Measurements from ENCODE around the gene VASH1. TPM values are rescaled to one million over a fixed set of nuclear protein-coding genes. Genes with fewer than 3 reads are reported as not detected.

VASH1 gene
- polyA plus RNA-seq, 1 donor = 16.4 TPM

DNA sequence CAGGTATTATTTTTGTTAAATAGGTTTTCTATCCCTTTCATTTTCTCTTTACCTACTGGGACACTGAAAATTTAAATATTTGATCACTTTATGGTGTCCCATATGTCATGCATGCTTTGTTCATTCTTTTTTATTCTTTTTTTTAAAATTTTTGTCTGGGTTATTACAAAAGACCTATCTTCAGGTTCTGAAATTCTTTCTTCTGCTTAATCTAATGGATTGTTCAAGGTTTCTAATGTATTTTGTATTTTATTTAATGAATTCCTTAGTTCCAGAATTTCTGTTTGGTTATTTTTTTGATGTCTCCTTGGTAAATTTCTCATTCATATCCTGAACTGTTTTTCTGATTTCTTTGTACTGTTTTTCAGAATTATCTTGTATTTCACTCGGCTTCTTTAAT is 20.2 kb upstream of the VASH1 start:
- 80% methylated on average over 1 of the region's 1 CpG for WGBS (ENCODE audit: insufficient coverage, low lambda C conversion rate)
- H3K27ac ChIP-seq (ENCODE audit: low read length) = no peak overlapping the region
- no peak overlapping the region for H3K4me3 ChIP-seq (ENCODE audit: low read length)
- H3K4me1 ChIP-seq (ENCODE audit: control insufficient read depth, insufficient read depth, low read length) = no peaks in the 10 kb centered on the region
- no peaks in the 10 kb centered on the region for H3K36me3 ChIP-seq (ENCODE audit: control insufficient read depth, insufficient read depth, low read length)
- no peak for DNase-seq
- H3K9me3 ChIP-seq (ENCODE audit: control insufficient read depth, low read depth, low read length) = no peaks in the 10 kb centered on the region
- no peaks in the 10 kb centered on the region for H3K27me3 ChIP-seq (ENCODE audit: control insufficient read depth, insufficient read depth, low read length)

DNA sequence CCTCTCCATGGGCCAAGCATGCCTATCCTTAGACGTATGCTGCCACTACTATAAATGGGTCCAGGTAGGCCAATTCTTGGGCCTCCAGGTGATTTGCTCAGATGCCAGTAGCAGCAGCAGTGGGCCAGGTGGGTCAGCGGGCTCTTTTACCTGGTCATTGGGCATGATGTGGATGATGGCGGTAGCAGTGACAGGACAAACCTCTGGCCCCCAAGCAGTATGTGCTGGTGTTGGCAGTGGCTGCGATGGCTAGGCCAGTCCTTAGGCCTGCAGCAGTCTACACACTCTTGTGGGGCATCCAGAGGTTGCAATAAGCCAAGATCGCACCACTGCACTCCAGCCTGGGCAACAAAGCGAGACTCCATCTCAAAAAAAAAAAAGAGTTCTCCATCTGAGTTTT is 19.1 kb upstream of the VASH1 start:
- H3K27me3 ChIP-seq (ENCODE audit: control insufficient read depth, insufficient read depth, low read length) = no peaks in the 10 kb centered on the region
- no peaks in the 10 kb centered on the region for H3K9me3 ChIP-seq (ENCODE audit: control insufficient read depth, low read depth, low read length)
- no CpG with 5 or more reads among the region's 6 CpGs for WGBS (ENCODE audit: insufficient coverage, low lambda C conversion rate)
- H3K4me1 ChIP-seq (ENCODE audit: control insufficient read depth, insufficient read depth, low read length) = no peaks in the 10 kb centered on the region
- no peak overlapping the region for H3K27ac ChIP-seq (ENCODE audit: low read length)
- no peak for DNase-seq
- H3K4me3 ChIP-seq (ENCODE audit: low read length) = no peak overlapping the region
- H3K36me3 ChIP-seq (ENCODE audit: control insufficient read depth, insufficient read depth, low read length) = no peaks in the 10 kb centered on the region

DNA sequence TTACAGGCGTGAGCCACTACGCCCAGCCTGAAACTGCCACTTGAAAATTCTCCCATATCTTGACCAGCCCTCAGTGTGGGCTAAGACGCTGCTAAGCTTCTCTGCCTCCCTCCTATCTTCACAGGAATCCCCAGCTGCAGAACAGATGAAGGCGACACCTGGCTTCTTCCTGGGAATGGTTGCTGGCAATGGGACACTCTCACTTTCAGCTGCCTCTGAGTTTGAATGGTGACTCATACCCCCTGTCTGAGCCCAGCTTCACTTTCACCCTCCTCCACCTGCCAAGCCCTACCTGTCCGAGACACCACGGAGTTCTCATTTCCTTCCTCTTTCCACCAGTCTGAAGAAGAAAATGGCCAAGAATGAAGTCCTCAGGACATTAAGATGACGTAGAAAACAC is 18.3 kb upstream of the VASH1 start:
- Histone ChIP-seq H3K4me1 (ENCODE audit: control insufficient read depth, insufficient read depth, low read length) (no peaks in the 10 kb centered on the region), H3K4me3 (ENCODE audit: low read length) (no peak overlapping the region), H3K27ac (ENCODE audit: low read length) (no peak overlapping the region), H3K9me3 (ENCODE audit: control insufficient read depth, low read depth, low read length) (no peaks in the 10 kb centered on the region), H3K36me3 (ENCODE audit: control insufficient read depth, insufficient read depth, low read length) (no peaks in the 10 kb centered on the region), H3K27me3 (ENCODE audit: control insufficient read depth, insufficient read depth, low read length) (no peaks in the 10 kb centered on the region)
- WGBS (ENCODE audit: insufficient coverage, low lambda C conversion rate) = no CpG with 5 or more reads among the region's 7 CpGs
- DNase-seq = no peak

DNA sequence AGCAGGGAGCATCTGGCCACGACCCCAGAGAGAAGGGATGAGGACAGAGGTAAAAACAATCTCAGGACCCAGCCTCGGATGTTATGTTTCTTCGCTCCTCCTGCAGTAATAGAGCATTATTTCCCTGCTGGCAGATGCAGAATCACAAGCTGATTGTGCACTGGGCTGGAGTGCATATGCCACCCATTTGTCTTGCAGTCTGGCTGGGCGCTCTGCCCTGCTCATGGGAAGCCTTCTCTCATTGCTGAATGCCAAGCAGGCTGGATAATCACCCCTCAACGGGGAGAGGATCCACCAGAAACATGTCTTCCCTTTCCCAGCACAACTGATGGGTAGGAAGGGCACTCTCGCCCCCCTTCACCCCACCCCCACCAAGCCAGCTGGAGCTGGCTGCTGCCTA is 8.5 kb upstream of the VASH1 start:
- WGBS (ENCODE audit: insufficient coverage, low lambda C conversion rate) = no CpG with 5 or more reads among the region's 6 CpGs
- H3K4me3 ChIP-seq (ENCODE audit: low read length) = no peak overlapping the region
- H3K9me3 ChIP-seq (ENCODE audit: control insufficient read depth, low read depth, low read length) = no peaks in the 10 kb centered on the region
- H3K4me1 ChIP-seq (ENCODE audit: control insufficient read depth, insufficient read depth, low read length) = no peaks in the 10 kb centered on the region
- no peak for DNase-seq
- H3K27me3 ChIP-seq (ENCODE audit: control insufficient read depth, insufficient read depth, low read length) = peaks cover 2% of the 10 kb centered on the region
- H3K36me3 ChIP-seq (ENCODE audit: control insufficient read depth, insufficient read depth, low read length) = no peaks in the 10 kb centered on the region
- H3K27ac ChIP-seq (ENCODE audit: low read length) = no peak overlapping the region

DNA sequence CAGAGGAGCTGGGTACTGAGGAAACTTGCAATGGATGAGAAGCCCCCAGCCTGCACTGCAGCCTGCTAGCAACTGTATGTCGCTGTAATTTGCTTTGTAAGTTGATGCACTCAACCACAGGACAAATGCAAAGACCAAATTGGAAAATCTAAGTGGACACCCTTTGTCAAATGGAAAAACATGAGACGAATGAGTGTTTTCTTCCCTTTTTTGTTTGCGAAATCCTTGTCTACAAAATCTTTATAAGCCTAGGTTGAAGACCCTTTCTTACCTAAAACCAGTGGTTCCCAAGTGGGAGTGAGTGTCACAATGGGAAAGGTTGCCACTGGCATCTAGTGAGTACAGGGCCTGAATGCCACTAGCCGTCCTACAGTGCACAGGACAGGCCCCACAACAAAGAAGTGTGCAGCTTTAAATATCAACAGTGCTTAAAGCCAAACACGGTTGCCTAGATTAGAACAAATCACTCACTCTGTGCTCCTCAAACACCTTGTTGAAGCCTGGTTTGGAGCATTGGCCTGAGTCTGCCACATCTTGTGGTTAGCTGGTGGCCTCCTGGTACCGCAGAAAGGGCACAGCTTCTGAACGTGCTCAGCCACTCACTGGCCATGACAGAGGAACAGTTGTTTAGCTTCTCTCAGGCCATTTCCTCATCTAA is 7.6 kb upstream of the VASH1 start:
- WGBS (ENCODE audit: insufficient coverage, low lambda C conversion rate) = 83% methylated on average over 1 of the region's 7 CpGs
- no peaks in the 10 kb centered on the region for H3K9me3 ChIP-seq (ENCODE audit: control insufficient read depth, low read depth, low read length)

DNA sequence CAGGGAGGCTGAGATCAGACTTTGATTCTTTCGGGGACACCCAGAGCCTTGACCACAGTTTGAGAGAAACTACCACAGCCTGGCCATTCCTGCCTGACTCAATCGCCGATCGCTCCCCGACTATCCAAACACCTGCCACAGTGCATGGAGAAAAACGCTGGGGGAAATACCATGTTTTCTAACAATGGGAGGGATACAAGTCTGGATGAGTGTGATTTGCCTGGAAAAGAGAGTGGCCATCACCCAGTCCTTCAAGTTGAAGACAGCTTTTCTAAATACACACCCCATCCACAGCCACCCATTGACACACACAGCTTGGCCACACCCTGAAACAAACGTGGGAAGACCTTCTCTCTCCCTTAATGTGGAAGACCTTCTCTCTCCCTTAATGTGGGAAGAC is 6.7 kb upstream of the VASH1 start:
- DNase-seq = no peak
- Histone ChIP-seq H3K27me3 (ENCODE audit: control insufficient read depth, insufficient read depth, low read length) (peaks cover 7% of the 10 kb centered on the region), H3K4me1 (ENCODE audit: control insufficient read depth, insufficient read depth, low read length) (no peaks in the 10 kb centered on the region), H3K4me3 (ENCODE audit: low read length) (no peak overlapping the region), H3K27ac (ENCODE audit: low read length) (no peak overlapping the region), H3K9me3 (ENCODE audit: control insufficient read depth, low read depth, low read length) (no peaks in the 10 kb centered on the region), H3K36me3 (ENCODE audit: control insufficient read depth, insufficient read depth, low read length) (no peaks in the 10 kb centered on the region)
- no CpG with 5 or more reads among the region's 7 CpGs for WGBS (ENCODE audit: insufficient coverage, low lambda C conversion rate)

More for the DNA sequence above, 7.6 kb upstream of the VASH1 start:
- H3K27me3 ChIP-seq (ENCODE audit: control insufficient read depth, insufficient read depth, low read length) = peaks cover 2% of the 10 kb centered on the region
- H3K4me1 ChIP-seq (ENCODE audit: control insufficient read depth, insufficient read depth, low read length) = no peaks in the 10 kb centered on the region
- DNase-seq = no peak
- no peak overlapping the region for H3K4me3 ChIP-seq (ENCODE audit: low read length)
- no peaks in the 10 kb centered on the region for H3K36me3 ChIP-seq (ENCODE audit: control insufficient read depth, insufficient read depth, low read length)
- H3K27ac ChIP-seq (ENCODE audit: low read length) = no peak overlapping the region

DNA sequence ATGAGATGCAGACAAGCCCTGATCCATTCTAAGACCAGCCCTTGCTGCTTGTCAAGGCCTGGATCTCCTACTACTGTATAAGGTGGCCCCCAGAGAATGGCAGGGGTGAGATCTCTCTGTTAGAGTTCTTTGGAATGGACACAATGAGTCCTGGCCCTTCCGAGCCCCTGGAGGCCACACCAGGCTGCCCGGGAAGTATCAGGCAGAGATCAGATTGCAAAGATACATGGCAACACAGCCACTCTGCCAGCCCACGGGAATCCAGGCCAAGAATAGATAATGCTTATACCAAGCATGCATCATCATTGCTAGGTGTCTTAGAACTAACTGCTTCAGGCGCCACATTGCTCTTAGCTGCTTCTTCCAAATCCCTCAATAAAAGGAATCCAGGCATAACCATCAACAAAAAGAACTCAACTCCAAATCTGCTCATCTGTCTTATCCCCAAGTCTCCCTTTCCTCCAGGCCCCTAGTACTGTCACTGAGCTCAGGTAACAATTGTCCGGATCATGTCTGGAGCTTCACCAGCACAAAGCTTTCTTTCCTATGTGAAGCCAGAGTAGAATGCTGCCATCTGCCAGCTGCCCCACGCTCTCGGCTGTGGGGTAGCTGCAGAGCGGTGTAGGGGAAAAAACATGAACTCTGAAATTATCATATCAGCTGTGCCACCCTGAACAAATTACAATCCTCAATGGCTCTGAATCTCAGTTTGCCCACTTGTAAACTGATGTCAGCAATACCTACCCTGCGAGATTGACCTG is 5.5 kb upstream of the VASH1 start:
- no peak overlapping the region for H3K27ac ChIP-seq (ENCODE audit: low read length)
- H3K4me3 ChIP-seq (ENCODE audit: low read length) = no peak overlapping the region
- WGBS (ENCODE audit: insufficient coverage, low lambda C conversion rate) = 0% methylated on average over 1 of the region's 9 CpGs
- peaks cover 5% of the 10 kb centered on the region for H3K4me1 ChIP-seq (ENCODE audit: control insufficient read depth, insufficient read depth, low read length)
- no peaks in the 10 kb centered on the region for H3K36me3 ChIP-seq (ENCODE audit: control insufficient read depth, insufficient read depth, low read length)
- peaks cover 18% of the 10 kb centered on the region for H3K27me3 ChIP-seq (ENCODE audit: control insufficient read depth, insufficient read depth, low read length)
- no peak for DNase-seq
- no peaks in the 10 kb centered on the region for H3K9me3 ChIP-seq (ENCODE audit: control insufficient read depth, low read depth, low read length)

DNA sequence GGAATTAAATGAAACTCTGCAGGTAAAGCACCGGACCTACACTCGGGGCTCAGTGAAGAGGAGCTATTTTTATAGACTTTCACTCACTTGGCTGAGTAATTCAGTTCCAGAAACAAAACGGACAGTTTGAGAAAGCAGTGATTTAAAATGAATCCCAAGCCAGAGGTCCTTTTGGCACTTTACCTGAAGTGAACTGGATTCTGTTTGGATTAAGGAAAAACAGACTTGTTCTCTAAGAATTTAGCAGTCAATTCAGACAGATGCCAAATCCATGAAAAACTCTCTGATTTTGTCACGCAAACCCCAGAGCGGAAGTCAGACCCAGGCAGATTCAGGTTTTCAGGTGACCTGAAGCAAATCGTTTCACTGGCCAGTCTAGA is 4.9 kb upstream of the VASH1 start:
- H3K27me3 ChIP-seq (ENCODE audit: control insufficient read depth, insufficient read depth, low read length) = peaks cover 22% of the 10 kb centered on the region
- no peak for DNase-seq
- no peak overlapping the region for H3K27ac ChIP-seq (ENCODE audit: low read length)
- no peaks in the 10 kb centered on the region for H3K36me3 ChIP-seq (ENCODE audit: control insufficient read depth, insufficient read depth, low read length)
- 64% methylated on average over 2 of the region's 6 CpGs for WGBS (ENCODE audit: insufficient coverage, low lambda C conversion rate)
- H3K9me3 ChIP-seq (ENCODE audit: control insufficient read depth, low read depth, low read length) = no peaks in the 10 kb centered on the region
- H3K4me3 ChIP-seq (ENCODE audit: low read length) = no peak overlapping the region
- peaks cover 8% of the 10 kb centered on the region for H3K4me1 ChIP-seq (ENCODE audit: control insufficient read depth, insufficient read depth, low read length)

DNA sequence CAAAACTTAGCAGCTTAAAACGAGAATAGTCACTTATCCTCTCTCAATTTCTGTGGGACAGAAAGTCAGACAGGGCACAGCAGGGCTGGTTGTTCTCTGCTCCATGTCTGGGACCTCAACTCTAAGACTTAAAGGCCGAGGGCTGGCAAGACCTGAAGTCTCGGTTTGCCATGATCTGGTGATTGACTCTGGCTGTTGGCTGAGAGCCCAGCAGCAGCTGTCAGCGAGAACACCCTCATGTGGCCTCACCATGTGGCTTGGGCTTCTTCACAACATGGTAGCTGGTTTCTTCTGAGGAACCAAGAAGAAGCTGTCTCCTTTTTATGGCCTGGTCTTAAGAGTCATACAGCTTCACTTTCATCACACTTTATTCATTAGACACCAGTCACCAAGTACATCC is 1.7 kb upstream of the VASH1 start:
- Histone ChIP-seq H3K4me1 (ENCODE audit: control insufficient read depth, insufficient read depth, low read length) (peaks cover 8% of the 10 kb centered on the region), H3K27ac (ENCODE audit: low read length) (no peak overlapping the region), H3K4me3 (ENCODE audit: low read length) (no peak overlapping the region), H3K27me3 (ENCODE audit: control insufficient read depth, insufficient read depth, low read length) (peaks cover 42% of the 10 kb centered on the region), H3K36me3 (ENCODE audit: control insufficient read depth, insufficient read depth, low read length) (no peaks in the 10 kb centered on the region), H3K9me3 (ENCODE audit: control insufficient read depth, low read depth, low read length) (no peaks in the 10 kb centered on the region)
- 100% methylated on average over 1 of the region's 4 CpGs for WGBS (ENCODE audit: insufficient coverage, low lambda C conversion rate)
- DNase-seq = no peak

DNA sequence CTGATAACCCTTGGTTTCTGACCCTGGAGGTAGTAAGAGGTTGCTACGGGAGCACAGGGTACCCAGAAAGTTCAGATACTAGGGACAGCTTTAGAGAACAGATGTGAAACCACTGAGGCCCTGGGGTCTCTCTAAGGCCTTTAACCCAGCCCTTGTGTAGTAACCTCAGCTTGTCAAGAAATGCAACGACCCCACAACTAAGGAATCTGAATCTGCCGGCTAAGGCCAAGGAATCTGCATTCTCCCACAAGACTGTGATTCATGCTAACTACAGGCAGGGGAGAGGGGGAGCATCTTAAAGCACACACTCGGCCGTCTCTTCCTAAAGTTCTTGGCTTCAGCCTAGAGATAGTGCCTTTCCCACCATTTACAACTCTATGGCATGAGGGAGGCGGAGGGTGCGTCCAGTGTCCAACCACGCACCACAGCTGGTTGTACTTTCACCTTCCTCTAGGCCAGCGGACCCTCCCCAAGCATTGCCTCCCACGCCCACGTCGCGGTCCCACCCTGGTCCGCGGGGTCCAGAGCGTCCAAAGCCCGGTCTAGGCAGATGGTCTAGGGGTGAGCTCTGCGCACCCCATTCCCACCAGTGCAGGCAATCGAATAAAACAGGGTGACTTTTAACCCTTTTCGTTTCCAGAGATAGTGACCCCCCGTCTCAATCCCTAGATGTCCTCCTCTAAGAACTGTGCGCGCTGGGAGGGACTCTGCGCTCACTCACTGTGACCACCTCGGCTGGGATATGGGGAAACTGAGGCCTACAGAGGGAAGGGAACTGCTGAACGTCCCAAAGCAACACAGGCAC is 735 bp upstream of the VASH1 start:
- H3K9me3 ChIP-seq (ENCODE audit: control insufficient read depth, low read depth, low read length) = no peaks in the 10 kb centered on the region
- WGBS (ENCODE audit: insufficient coverage, low lambda C conversion rate) = no CpG with 5 or more reads among the region's 26 CpGs
- H3K4me1 ChIP-seq (ENCODE audit: control insufficient read depth, insufficient read depth, low read length) = peaks cover 8% of the 10 kb centered on the region
- peak overlapping the region; percentile 47 for H3K4me3 ChIP-seq (ENCODE audit: low read length)
- no peak for DNase-seq
- peaks cover 48% of the 10 kb centered on the region for H3K27me3 ChIP-seq (ENCODE audit: control insufficient read depth, insufficient read depth, low read length)
- H3K36me3 ChIP-seq (ENCODE audit: control insufficient read depth, insufficient read depth, low read length) = no peaks in the 10 kb centered on the region
- no peak overlapping the region for H3K27ac ChIP-seq (ENCODE audit: low read length)

All from large intestine (tissue), 3 donors.